HCEC 1CT (cell line): ENCODE data around the gene CCL20.
"Not testable (repeated sequence)": the region's sequence is repeated elsewhere in the genome, so short reads cannot be mapped to it uniquely, and the experiment has no call there.

Experiments used
- DNase-seq: peaks from one replicate; pipeline ENCODE4 v3.0.0-alpha.2; 2017

Gene CCL20

GRCh38 chr2:227813562-227814353 lies at the start of gene CCL20:
TSS of gene CCL20 (plus strand) at chr2:227813842. CDS start at chr2:227813912, 70 bp downstream.
- DNase-seq, result no peak

- no peak for DNase-seq
Observed at GRCh38 chr2:227765788-227766372, 47.8 kb upstream of the CCL20 start.

GRCh38 chr2:227766373-227766883 lies 47.2 kb upstream of the CCL20 start:
- DNase-seq, result peak; percentile 65

DNA sequence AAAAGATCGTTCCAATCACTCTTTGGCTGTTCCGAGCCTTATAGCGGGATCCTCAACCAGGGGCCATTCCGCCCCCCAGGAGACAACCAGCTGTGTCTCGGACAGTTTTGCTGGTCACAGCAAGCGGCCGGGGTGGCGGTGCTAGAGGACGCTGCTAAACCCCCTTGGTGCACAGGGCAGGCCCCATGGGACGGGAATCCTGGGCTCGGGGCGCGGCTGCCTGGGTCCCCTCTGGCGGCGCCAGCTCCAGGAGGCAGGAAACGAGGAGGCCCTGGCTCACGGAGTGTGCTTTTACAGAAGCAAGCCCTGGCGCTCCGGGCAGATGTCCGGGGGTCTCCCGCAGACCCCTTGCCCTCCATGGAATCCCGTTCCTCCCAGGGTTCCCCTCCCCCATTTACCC lies 45.8 kb upstream of the CCL20 start:
- DNase-seq, result no peak

DNA sequence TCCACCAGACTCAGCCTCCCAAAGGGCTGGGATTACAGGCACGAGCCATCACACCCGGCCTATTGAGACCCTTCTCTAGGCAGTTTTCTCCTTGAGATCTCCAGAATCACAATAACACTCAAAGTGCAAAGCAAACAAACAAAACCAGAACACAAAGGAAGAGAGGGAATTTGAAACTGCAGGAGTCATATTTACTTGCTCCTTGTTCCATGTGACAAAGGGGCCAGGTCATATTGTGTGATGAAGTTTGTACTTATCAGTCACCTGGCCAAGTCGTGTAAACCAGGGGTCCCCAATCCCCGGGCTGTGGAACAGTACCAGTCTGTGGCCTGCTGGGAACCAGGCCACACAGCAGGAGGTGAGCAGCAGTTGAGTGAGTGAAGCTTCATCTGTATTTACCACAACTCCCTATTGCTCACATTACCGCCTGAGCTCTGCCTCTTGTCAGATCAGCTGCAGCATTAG lies 41.4 kb upstream of the CCL20 start:
- DNase-seq, result no peak

DNA sequence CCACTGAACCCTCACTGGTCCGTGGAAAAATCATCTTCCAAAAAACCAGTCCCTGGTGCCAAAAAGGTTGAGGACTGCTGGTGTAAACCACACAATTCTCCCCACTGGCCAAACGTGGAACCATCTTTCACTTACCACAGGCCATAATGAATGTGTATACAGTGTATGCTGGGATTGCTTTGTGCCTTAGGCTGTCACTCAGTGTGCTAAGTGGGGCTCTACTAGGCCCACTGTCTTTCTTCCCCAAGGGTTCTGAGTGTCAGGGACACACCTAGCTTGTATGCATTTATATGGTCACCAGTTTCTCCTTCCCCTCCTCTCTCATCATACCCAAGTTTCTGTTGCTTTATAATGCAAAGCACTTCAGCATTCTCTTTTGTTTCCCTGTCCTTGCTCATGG lies 40.7 kb upstream of the CCL20 start:
- DNase-seq, result no peak

DNA sequence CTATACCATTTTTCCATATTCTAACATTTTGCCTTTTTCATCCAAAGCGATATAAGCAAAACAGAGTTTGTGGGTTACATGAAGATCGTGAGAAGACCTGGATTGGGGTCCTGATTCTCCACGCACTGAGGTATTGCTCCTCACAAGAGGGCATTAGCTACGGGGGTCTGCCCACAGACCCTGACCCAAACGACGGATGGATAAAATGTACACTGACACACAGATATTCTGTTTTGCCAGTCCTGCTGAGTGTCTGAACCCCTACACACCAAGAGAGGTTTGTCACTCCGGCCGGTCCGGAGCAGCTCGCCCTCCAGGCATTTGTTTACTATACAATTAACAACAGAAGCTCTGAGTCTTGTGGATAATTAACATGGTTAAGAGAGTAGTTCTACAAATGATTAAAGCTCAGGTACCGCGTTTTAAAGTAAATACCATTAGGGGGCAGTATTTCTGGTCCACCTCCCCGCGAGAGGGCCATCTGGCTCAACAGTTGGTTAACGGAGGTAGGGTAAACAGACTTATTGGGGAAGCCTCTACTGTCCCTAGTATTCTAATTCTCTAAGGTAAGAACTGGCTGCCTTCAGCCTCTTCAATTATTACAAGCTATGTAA lies 39.5 kb upstream of the CCL20 start:
- no peak for DNase-seq

DNA sequence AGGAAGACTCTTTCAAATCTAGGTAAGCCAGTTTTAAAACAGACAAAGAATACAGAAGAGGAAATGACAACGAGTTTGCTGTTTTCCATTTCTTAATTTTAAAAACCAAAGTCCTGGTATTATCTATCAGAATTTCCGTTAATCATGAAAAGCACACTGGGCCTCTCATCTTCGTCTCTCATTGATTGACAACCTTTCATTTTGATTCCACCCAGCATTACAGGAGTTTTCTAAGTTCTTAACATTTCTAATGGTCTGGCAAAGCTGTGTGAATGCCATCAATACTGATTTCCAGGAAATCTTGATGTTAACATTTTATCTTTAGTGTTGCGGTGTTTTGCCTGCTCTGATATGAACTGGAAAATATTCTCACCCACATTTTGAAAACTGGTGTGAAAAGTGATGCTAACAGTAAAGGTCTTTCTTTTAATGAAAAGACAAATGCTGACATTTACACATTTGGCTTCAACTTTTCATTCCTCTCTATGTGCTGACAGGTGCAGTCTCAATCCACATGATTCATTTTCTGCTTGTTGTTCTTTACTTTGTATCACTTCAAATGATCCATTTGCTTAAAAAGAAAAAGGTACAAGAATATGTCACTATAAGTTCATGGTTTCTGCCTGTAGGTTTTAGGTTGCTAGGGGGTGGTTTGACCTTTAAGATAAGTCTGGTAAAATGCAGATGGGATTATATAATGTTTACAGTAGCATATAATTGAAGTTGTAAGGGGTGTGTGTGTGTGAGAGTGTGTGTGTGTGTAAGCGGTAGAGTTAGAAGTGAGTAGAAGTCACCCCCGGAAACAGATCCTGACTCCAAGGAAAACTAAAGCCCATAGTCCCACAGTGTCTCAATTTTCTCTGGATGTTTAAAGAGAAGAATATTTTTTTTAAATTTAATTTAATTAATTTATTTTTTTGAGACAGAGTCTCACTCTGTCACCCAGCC lies 38.5 kb upstream of the CCL20 start:
- no peak for DNase-seq

DNA sequence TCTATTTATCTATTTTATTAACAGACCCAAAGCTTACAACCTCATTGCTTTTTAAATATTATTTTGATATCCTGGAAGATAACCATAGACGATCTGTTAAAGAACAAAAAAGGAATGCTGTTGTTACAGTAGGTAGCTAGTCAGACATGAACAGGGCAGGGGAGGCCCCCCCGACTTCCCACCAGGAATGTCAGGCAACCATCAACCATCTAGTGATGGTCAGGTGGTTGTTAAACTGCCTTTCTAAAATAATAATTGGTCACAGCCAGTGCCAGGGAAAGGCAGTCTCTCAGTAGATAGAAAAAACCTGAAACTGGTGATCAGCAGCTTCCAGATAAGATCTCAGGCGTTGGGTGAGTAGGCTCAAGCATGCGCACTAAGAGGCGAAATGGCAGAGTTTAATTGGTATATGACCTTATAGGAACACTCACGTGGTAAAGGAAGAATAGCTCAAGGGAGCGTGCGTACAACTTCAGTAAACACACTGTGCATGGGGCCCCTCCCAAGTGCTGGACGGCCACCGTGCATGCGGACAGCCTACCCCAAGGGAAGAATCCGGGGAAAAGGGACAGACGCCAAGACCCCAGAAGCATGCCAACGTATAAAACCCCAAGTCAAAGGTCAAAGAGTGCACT lies 32.5 kb upstream of the CCL20 start:
- no peak for DNase-seq

DNA sequence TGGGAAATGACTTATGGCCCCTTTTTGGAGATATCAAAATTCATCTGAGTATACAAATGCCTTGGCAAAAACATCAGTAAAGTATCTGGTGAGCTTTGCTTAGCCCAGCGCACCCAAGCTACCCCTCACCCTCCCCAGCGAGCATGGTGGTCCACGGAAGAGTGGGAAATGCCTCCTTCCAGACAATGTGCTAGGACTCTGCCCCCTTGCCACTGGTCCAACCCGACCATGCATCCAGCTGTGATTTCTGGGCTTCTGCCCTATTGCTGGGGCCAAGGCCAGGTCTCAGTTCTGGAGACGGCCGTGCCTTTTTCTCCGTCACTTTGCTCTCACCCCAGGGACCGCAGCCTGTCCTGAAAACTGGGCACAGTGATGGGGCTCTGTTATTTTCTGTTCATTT lies 31.8 kb upstream of the CCL20 start:
- DNase-seq, result no peak

DNA sequence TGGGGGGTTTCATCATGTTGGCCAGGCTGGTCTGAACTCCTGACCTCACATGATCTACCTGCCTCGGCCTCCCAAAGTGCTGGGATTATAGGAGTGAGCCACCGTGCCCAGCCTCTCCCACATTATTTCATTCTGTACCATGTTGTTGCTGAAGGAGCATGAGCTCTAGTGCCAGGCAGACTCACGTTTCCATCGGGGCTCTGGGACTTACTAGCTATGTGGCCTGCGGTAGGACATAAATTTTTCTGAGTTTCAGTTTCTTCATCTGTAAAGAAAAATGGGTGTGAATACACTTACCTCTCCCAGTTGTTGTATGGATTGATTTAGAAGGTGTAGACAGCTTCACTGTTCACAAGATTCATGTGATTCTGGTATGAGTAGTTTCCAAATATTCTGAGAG lies 30.8 kb upstream of the CCL20 start:
- DNase-seq, result no peak

DNA sequence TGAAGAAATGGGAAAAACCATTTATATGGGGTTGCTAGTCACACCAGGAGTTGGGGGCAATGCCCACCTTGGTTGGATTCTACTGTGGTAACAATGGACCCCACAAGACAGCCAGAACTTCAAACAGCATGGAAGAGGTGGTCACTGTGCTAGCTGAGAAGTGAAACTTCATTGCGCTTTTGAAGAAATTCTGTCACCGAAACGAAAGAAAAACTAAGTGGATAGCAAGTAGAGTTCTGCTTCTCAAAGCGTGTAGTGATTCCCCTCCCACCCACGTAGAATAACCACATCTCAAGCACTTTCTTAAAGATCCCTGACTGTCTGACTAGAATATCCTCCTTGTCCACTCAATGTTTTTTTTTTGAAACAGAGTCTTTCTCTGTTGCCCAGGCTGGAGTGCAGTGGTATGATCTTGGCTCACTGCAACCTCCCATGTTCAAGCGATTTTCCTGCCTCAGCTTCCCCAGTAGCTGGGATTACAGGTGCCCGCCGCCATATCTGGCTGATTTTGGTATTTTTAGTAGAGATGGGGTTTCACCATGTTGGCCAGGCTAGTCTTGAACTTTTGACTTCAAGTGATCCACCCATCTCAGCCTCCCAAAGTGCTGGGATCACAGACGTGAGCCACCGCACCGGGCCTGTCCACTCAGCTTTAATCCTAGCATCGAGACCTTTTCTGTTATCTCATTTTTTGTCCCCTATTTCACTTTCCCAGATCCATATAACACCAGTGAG lies 30.1 kb upstream of the CCL20 start:
- DNase-seq, result no peak

- no peak for DNase-seq
Observed at GRCh38 chr2:227785293-227785692, 28.3 kb upstream of the CCL20 start.

GRCh38 chr2:227788561-227789018 lies 25.1 kb upstream of the CCL20 start:
- DNase-seq, result no peak

GRCh38 chr2:227789803-227790202 lies 23.8 kb upstream of the CCL20 start:
- no peak for DNase-seq

GRCh38 chr2:227793148-227793712 lies 20.4 kb upstream of the CCL20 start:
- no peak for DNase-seq

DNA sequence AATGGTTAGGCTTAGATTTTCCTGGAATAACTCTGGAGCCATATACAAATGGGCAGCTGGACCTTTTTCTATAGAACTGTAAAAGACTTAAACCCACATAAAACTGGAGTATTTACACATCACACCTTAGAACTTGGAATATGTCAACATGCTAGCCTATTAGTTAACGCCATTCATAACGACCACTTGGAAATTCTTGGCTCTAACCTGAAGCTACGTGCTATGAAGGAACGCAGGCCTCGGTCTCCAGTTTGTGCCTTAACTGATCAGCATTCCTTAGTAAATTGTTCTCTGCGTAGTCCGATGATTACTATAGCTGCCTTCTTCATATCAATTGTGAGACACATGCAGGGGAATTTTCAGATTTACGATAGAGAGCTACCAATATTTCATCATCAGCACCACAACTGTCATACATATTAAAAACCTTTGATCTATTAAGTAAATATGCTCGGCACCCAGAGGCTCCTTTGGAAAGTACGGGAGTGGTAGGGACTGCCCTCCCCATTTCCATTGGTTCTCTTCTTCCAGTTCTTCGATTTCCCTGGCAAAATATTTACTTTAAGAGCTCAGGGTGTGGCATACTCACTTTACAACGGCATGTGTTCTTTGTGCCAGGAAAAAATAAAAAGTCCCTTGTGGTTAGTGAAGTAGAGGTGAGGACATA lies 17.5 kb upstream of the CCL20 start:
- DNase-seq, result no peak

GRCh38 chr2:227796768-227797167 lies 16.9 kb upstream of the CCL20 start:
- not testable (repeated sequence) for DNase-seq

DNA sequence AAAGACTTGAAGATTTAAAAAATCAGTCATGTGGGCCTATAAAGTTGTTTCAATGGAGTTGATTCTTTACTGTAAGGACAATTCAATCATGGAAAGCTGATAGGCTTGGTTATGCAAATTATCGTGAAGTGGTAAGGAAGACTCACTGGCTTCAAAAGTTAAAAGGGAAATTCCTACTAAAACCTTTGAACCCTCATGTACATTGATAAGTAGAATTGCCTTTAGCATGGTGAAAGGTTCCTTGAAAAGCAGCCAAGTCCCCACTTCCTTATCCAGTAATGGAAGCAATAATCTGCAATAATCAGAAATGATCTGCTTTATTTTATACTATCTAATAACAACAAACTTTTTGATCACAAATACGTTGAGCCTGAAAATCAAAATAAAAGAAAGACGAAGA lies 14.4 kb upstream of the CCL20 start:
- no peak for DNase-seq

- DNase-seq, result no peak
Observed at GRCh38 chr2:227802882-227803281, 10.8 kb upstream of the CCL20 start.
